ENCODE measurements around the gene C2CD4D. TPM values are rescaled to one million over a fixed set of nuclear protein-coding genes. Genes with fewer than 3 reads are reported as not detected.

Gene C2CD4D
- total and polyA plus RNA-seq, 2 of the 13 experiments (the other 11 are each of a cell fraction or from before 2014, with no cell fraction given), result not detected

DNA sequence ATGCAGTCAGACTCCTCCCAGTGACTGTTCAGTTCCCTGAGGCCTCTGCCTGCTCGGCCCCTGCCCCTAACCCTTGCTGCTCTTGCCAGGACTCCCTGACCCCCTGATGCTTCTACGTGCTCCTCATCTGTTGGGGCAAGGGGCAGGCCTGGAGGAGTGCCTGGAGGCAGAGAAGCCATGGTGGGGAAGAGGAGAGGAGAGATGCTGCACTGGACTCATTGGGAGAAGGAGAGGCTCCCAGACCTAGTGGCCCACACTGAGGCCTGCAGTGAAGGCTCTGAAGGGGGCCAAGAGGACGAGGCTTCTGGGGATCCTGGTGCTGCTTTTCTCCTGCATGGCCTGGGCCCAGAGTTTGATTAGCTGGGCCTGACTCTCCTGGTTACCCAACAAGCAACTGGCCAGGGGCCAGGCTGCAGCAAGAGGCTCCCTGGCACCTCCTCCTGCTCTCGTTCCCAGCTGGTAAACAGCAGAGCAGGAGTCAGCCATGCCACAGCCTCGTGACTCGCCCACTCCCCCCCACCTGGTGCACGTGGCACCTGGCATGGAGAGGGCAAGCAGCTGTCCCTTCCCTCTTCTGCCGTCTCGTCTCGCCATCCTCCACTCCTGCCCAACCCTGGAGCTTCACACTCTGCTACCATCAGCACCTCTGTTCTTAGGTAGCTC, 7.2 kb downstream of the C2CD4D start (continued):
- TF ChIP-seq, protein P1, sequence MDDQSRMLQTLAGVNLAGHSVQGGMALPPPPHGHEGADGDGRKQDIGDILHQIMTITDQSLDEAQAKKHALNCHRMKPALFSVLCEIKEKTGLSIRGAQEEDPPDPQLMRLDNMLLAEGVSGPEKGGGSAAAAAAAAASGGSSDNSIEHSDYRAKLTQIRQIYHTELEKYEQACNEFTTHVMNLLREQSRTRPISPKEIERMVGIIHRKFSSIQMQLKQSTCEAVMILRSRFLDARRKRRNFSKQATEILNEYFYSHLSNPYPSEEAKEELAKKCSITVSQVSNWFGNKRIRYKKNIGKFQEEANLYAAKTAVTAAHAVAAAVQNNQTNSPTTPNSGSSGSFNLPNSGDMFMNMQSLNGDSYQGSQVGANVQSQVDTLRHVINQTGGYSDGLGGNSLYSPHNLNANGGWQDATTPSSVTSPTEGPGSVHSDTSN (CRISPR knock-in tag; IDR thresholded peaks at IDR 0.05; ENCODE audit: borderline replicate concordance), result no peak
- TF ChIP-seq FOXK1 (CRISPR knock-in tag; IDR thresholded peaks at IDR 0.05; ENCODE audit: borderline replicate concordance, low read depth) (peak; percentile 59; the same call in 1 of the 2 replicates), ZMYM4 (CRISPR knock-in tag; IDR thresholded peaks at IDR 0.05) (peak; percentile 60; the same call in 1 of the 2 replicates), RFXAP (CRISPR knock-in tag; IDR thresholded peaks at IDR 0.05; ENCODE audit: borderline replicate concordance) (peak; percentile 32; the same call in 1 of the 2 replicates), NAIF1 (CRISPR knock-in tag; IDR thresholded peaks at IDR 0.05; ENCODE audit: borderline replicate concordance) (0 out of 2 replicates have a peak, but pooled peaks have one; percentile 14), IRF2 (CRISPR knock-in tag; IDR thresholded peaks at IDR 0.05) (peak; percentile 56; the same call in 1 of the 2 replicates), FOXO1 (CRISPR knock-in tag; IDR thresholded peaks at IDR 0.05) (peak; percentile 90), FUBP1 (CRISPR knock-in tag; IDR thresholded peaks at IDR 0.05; ENCODE audit: borderline replicate concordance) (no peak), THAP11 (CRISPR knock-in tag; IDR thresholded peaks at IDR 0.05) (peak; percentile 66), KMT2B (CRISPR knock-in tag; IDR thresholded peaks at IDR 0.05) (0 out of 2 replicates have a peak, but pooled peaks have one; percentile 33), ZNF607 (CRISPR knock-in tag; IDR thresholded peaks at IDR 0.05; ENCODE audit: borderline replicate concordance) (0 out of 2 replicates have a peak, but pooled peaks have one; percentile 30), ZNF350 (CRISPR knock-in tag; IDR thresholded peaks at IDR 0.05; ENCODE audit: borderline replicate concordance, low read depth) (peak; percentile 30; the same call in 1 of the 2 replicates), TRIM24 (CRISPR knock-in tag; IDR thresholded peaks at IDR 0.05) (no peak), KAT8 (CRISPR knock-in tag; IDR thresholded peaks at IDR 0.05) (peak; percentile 48; the same call in 1 of the 2 replicates), NFIB (CRISPR knock-in tag; IDR thresholded peaks at IDR 0.05; ENCODE audit: borderline replicate concordance) (no peak)
- TF ChIP-seq, protein P2, sequence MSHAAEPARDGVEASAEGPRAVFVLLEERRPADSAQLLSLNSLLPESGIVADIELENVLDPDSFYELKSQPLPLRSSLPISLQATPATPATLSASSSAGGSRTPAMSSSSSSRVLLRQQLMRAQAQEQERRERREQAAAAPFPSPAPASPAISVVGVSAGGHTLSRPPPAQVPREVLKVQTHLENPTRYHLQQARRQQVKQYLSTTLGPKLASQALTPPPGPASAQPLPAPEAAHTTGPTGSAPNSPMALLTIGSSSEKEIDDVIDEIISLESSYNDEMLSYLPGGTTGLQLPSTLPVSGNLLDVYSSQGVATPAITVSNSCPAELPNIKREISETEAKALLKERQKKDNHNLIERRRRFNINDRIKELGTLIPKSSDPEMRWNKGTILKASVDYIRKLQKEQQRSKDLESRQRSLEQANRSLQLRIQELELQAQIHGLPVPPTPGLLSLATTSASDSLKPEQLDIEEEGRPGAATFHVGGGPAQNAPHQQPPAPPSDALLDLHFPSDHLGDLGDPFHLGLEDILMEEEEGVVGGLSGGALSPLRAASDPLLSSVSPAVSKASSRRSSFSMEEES (CRISPR knock-in tag; IDR thresholded peaks at IDR 0.05), result peak; percentile 94

All from HepG2 (cell line).